ENCODE measurements around the gene SERPINB11. TPM values are rescaled to one million over a fixed set of nuclear protein-coding genes. Genes with fewer than 3 reads are reported as not detected.
A peak's percentile ranks its signal among the peaks of the same experiment; 100 is the strongest.
"Not testable (repeated sequence)": the region's sequence is repeated elsewhere in the genome, so short reads cannot be mapped to it uniquely, and the experiment has no call there.

The SERPINB11 gene
- total RNA-seq, 1 donor from 2014 or later: not detected

GRCh38 chr18:63708650-63709049, 5.9 kb downstream of the SERPINB11 start:
- ATAC-seq (ENCODE audit: poor library complexity): no peak
- no peak for DNase-seq
- intact Hi-C loops (cut with DNase I): no loop called here

GRCh38 chr18:63725682-63726480, 23.1 kb downstream of the SERPINB11 start:
- intact Hi-C loops (cut with DNase I): no loop called here

GRCh38 chr18:63730773-63731172, 28.0 kb downstream of the SERPINB11 start:
- DNase-seq: no peak
- intact Hi-C loops (cut with DNase I): no loop called here
- ATAC-seq (ENCODE audit: poor library complexity): no peak

More at GRCh38 chr18:63725682-63726480, 23.1 kb downstream of the SERPINB11 start:
- ATAC-seq (ENCODE audit: poor library complexity) (no peak), DNase-seq (no peak)

- DNase-seq: no peak
- intact Hi-C loops (cut with DNase I): no loop called here
These were observed 28.5 kb downstream of the SERPINB11 start for GRCh38 chr18:63731215-63731614.

GRCh38 chr18:63736876-63737275, 34.1 kb downstream of the SERPINB11 start:
- intact Hi-C loops (cut with DNase I): no loop called here
- ATAC-seq (ENCODE audit: poor library complexity): no peak
- no peak for DNase-seq

More at GRCh38 chr18:63731215-63731614, 28.5 kb downstream of the SERPINB11 start:
- ATAC-seq (ENCODE audit: poor library complexity): no peak

GRCh38 chr18:63741769-63742168, 39.0 kb downstream of the SERPINB11 start:
- ATAC-seq (ENCODE audit: poor library complexity) (no peak), DNase-seq (no peak)
- intact Hi-C loops (cut with DNase I): no loop called here

- intact Hi-C loops (cut with DNase I): no loop called here
These were observed 44.2 kb downstream of the SERPINB11 start for GRCh38 chr18:63747006-63747405.

GRCh38 chr18:63749489-63749888, 46.7 kb downstream of the SERPINB11 start:
- DNase-seq (no peak), ATAC-seq (ENCODE audit: poor library complexity) (no peak)
- intact Hi-C loops (cut with DNase I): no loop called here

More at GRCh38 chr18:63747006-63747405, 44.2 kb downstream of the SERPINB11 start:
- DNase-seq (no peak), ATAC-seq (ENCODE audit: poor library complexity) (no peak)

GRCh38 chr18:63752636-63753035, 49.9 kb downstream of the SERPINB11 start:
- DNase-seq (no peak), ATAC-seq (ENCODE audit: poor library complexity) (no peak)
- intact Hi-C loops (cut with DNase I): no loop called here

GRCh38 chr18:63753676-63754075, 50.9 kb downstream of the SERPINB11 start:
- DNase-seq: no peak
- ATAC-seq (ENCODE audit: poor library complexity): no peak
- intact Hi-C loops (cut with DNase I): no loop called here

GRCh38 chr18:63757541-63757940, 54.8 kb downstream of the SERPINB11 start:
- DNase-seq (no peak), ATAC-seq (ENCODE audit: poor library complexity) (peak; percentile 45)
- intact Hi-C loops (cut with DNase I): no loop called here

- intact Hi-C loops (cut with DNase I): no loop called here
- no peak for ATAC-seq (ENCODE audit: poor library complexity)
- no peak for DNase-seq
These were observed 56.0 kb downstream of the SERPINB11 start for GRCh38 chr18:63758615-63759240.

GRCh38 chr18:63759786-63760185, 57.0 kb downstream of the SERPINB11 start:
- ATAC-seq (ENCODE audit: poor library complexity); intact Hi-C loops (cut with DNase I); DNase-seq: not testable (repeated sequence)

- ATAC-seq (ENCODE audit: poor library complexity) (no peak), DNase-seq (no peak)
- intact Hi-C loops (cut with DNase I): no loop called here
These were observed 59.8 kb downstream of the SERPINB11 start for GRCh38 chr18:63762518-63762917.

GRCh38 chr18:63763831-63764600, 61.3 kb downstream of the SERPINB11 start:
- intact Hi-C loops (cut with DNase I): no loop called here
- DNase-seq: no peak
- no peak for ATAC-seq (ENCODE audit: poor library complexity)

- intact Hi-C loops (cut with DNase I): no loop called here
These were observed 63.1 kb downstream of the SERPINB11 start for GRCh38 chr18:63765837-63766236.

More at GRCh38 chr18:63765837-63766236, 63.1 kb downstream of the SERPINB11 start:
- ATAC-seq (ENCODE audit: poor library complexity): no peak
- DNase-seq: no peak

All from Right ventricle myocardium superior (tissue), 1 donor.